GM12878 (cell line): ENCODE results near the gene STAMBPL1. TPM values are rescaled to one million over a fixed set of nuclear protein-coding genes. Genes with fewer than 3 reads are reported as not detected.

ENCODE experiments used
- ATAC-seq: fragments of 200-7000 bp; cut with Tn5 transposase; 3 replicates; pipeline ENCODE4 v1.9.1; 2020; ENCODE audit warnings: mild to moderate bottlenecking, moderate library complexity
- BruUV-seq: library from RNA; stranded (reverse); fragments of 400-500 nt; replicated peaks from 2 replicates; lab custom pipeline; 2021; lab: Mats Ljungman, UMichigan
- CTCF ChIA-PET: fragments of 300-600 bp; sonication (Branson Sonifier 250); formaldehyde crosslinking; extraction: SDS; loops from one replicate; lab custom pipeline; 2021; ENCODE audit warnings: inconsistent platforms; lab: Yijun Ruan, JAX
- POLR2A ChIA-PET: fragments of 350-600 bp; formaldehyde crosslinking; extraction: SDS; loops from one replicate; lab custom pipeline; 2021; ENCODE audit warnings: inconsistent platforms; lab: Charles Lee
- RAD21 ChIA-PET: fragments of 300-600 bp; sonication (Branson Sonifier 250); formaldehyde crosslinking; loops from one replicate; lab custom pipeline; 2023; ENCODE audit warnings: antibody characterized with exemption; ENCODE audit not compliant: unreplicated experiment; lab: Charles Lee
- SMC1A ChIA-PET: fragments of 300-600 bp; sonication (Branson Sonifier 250); formaldehyde crosslinking; loops from one replicate; lab custom pipeline; 2023; ENCODE audit not compliant: unreplicated experiment, uncharacterized antibody; lab: Charles Lee
- DNase-seq: peaks from one replicate; pipeline ENCODE4 v3.0.0-alpha.2; 2011; ENCODE audit warnings: low read depth, low spot score
- FAIRE-seq: peaks from 3 replicates; lab custom pipeline; 2011; peaks lifted over from hg19 to GRCh38; lab: Jason Lieb, UNC
- H2AFZ ChIP-seq: 2 replicates; pipeline ENCODE4 v1.6.0; 2011; ENCODE audit warnings: low read depth, low read length, control low read depth; ENCODE audit not compliant: control insufficient read depth
- H3K27ac ChIP-seq: 2 replicates; pipeline ENCODE4 v1.5.1; 2011; ENCODE audit warnings: control low read depth; ENCODE audit not compliant: control insufficient read depth, insufficient read depth
- H3K27me3 ChIP-seq, 2 experiments: replicated peaks in 1 of 2; 2 replicates each; pipeline versions ENCODE4 v1.6.0 to v1.6.1; 2011; ENCODE audit warnings: low read length in 1 of 2; ENCODE audit not compliant: control insufficient read depth in 2 of 2, insufficient read depth in 2 of 2
- H3K36me3 ChIP-seq, 2 experiments: 2 replicates each; pipeline ENCODE4 v1.5.1; 2011; ENCODE audit warnings: low read length in 1 of 2; ENCODE audit not compliant: control insufficient read depth in 2 of 2, insufficient read depth in 2 of 2
- H3K4me1 ChIP-seq: 2 replicates; pipeline ENCODE4 v1.6.1; 2011; ENCODE audit warnings: mild to moderate bottlenecking, low read length, moderate library complexity, mixed read lengths; ENCODE audit not compliant: control insufficient read depth, insufficient read depth
- H3K4me2 ChIP-seq: 2 replicates; pipeline ENCODE4 v1.6.0; 2011; ENCODE audit warnings: control low read depth; ENCODE audit not compliant: control insufficient read depth, insufficient read depth
- H3K4me3 ChIP-seq: fragments of 200-600 bp; sonication (generic); 2 replicates; pipeline ENCODE4 v1.5.1; 2016
- H3K79me2 ChIP-seq: 2 replicates; pipeline ENCODE4 v1.6.0; 2011; ENCODE audit warnings: low read length; ENCODE audit not compliant: control insufficient read depth, insufficient read depth
- H3K9ac ChIP-seq: 2 replicates; pipeline ENCODE4 v1.8.0; 2011; ENCODE audit warnings: low read length, control low read depth, mixed read lengths; ENCODE audit not compliant: control insufficient read depth, insufficient read depth
- H3K9me3 ChIP-seq: replicated peaks from 3 replicates; pipeline ENCODE4 v1.5.1; 2011; ENCODE audit warnings: mild to moderate bottlenecking, low read length; ENCODE audit not compliant: control insufficient read depth, insufficient read depth
- H4K20me1 ChIP-seq: 2 replicates; pipeline ENCODE4 v1.6.0; 2011; ENCODE audit not compliant: control insufficient read depth, insufficient read depth
- BHLHE40 ChIP-seq, 2 experiments: fragments of 450-650 bp in 1 of 2; IDR thresholded peaks; 2 replicates each; pipeline ENCODE4 v1.6.1; 2011 to 2017; ENCODE audit warnings: low read depth in 2 of 2, borderline replicate concordance in 1 of 2, improper control_type of control experiment in 1 of 2, low read length in 1 of 2, mild to moderate bottlenecking in 1 of 2
- BMI1 ChIP-seq: fragments of 450-650 bp; IDR thresholded peaks from 2 replicates; pipeline ENCODE4 v1.6.1; 2016; ENCODE audit warnings: mild to moderate bottlenecking, moderate library complexity, borderline replicate concordance
- CHD4 ChIP-seq: fragments of 200-600 bp; sonication (generic); IDR thresholded peaks from 2 replicates; pipeline ENCODE4 v1.6.1; 2016; ENCODE audit warnings: mild to moderate bottlenecking
- CREB1 ChIP-seq: IDR thresholded peaks from 2 replicates; pipeline ENCODE4 v1.6.1; 2012; ENCODE audit warnings: low read depth, mild to moderate bottlenecking, inconsistent platforms
- E4F1 ChIP-seq: fragments of 450-650 bp; IDR thresholded peaks from 2 replicates; pipeline ENCODE4 v1.6.1; 2018; ENCODE audit warnings: borderline replicate concordance, mild to moderate bottlenecking; ENCODE audit not compliant: partially characterized antibody
- EED ChIP-seq: sonication (generic); IDR thresholded peaks from 2 replicates; pipeline ENCODE4 v1.6.1; 2016; ENCODE audit warnings: antibody characterized with exemption, low read depth
- IRF3 ChIP-seq: fragments of 450-650 bp; IDR thresholded peaks from 2 replicates; pipeline ENCODE4 v1.6.1; 2014; ENCODE audit warnings: mild to moderate bottlenecking
- LARP7 ChIP-seq: fragments of 450-650 bp; IDR thresholded peaks from 2 replicates; pipeline ENCODE4 v1.6.1; 2017; ENCODE audit warnings: mild to moderate bottlenecking
- MEF2A ChIP-seq: IDR thresholded peaks from 2 replicates; pipeline ENCODE4 v1.6.1; 2011; ENCODE audit warnings: low read depth, mild to moderate bottlenecking, low read length, moderate library complexity; ENCODE audit not compliant: insufficient read depth
- TCF7 ChIP-seq: IDR thresholded peaks from 2 replicates; pipeline ENCODE4 v1.6.1; 2014; ENCODE audit warnings: antibody characterized with exemption, borderline replicate concordance
- USF2 ChIP-seq: IDR thresholded peaks from 2 replicates; pipeline ENCODE4 v1.6.1; 2011; ENCODE audit warnings: low read depth, low read length, improper control_type of control experiment, borderline replicate concordance
- ZZZ3 ChIP-seq: IDR thresholded peaks from 2 replicates; pipeline ENCODE4 v1.6.1; 2011; ENCODE audit warnings: low read depth; ENCODE audit not compliant: control insufficient read depth, insufficient read length
- WGBS: methylation state at CpG from one replicate; pipeline ENCODE4 v1.1.6; 2016; ENCODE audit warnings: low lambda C conversion rate; ENCODE audit not compliant: insufficient replicate concordance, insufficient coverage; ENCODE audit errors: missing lambda C conversion rate; 5-methylcytosine and 5-hydroxymethylcytosine counted together
- in situ Hi-C: fragments of 300-500 bp; cut with MboI; formaldehyde crosslinking; loops from 9 replicates; pipeline ENCODE4 v1.14.3; 2018; ENCODE audit warnings: mixed read lengths
- intact Hi-C: fragments of 100-400 bp; cut with micrococcal nuclease; formaldehyde crosslinking; loops from one replicate; pipeline ENCODE4 v1.14.2; 2022; ENCODE audit not compliant: unreplicated experiment
- polyA plus RNA-seq, 11 experiments: library from polyadenylated mRNA; depleted of rRNA in 4 of 11; unstranded in 6 of 11; stranded (reverse) in 5 of 11; fragments of >200 nt; fragmentation: Nextera tagmentation in 4 of 11; fragmentation: Illumina TruSeq in 1 of 11; extraction: Ambion mirVana in 4 of 11; extraction: Trizol in 1 of 11; gene quantifications; 1 replicate in 1 of 11; 2 replicates in 10 of 11; pipeline versions ENCODE4 v1.2.1 to v1.2.3, GENCODE V29; 2011 to 2016; ENCODE audit warnings: inconsistent platforms in 2 of 11, missing spikeins in 2 of 11, low read depth in 1 of 11
- total RNA-seq, 4 experiments: library from RNA; depleted of rRNA in 3 of 4; stranded (reverse); fragments of >200 nt in 3 of 4; fragmentation: Illumina TruSeq in 1 of 4; extraction: Trizol in 1 of 4; gene quantifications; 2 replicates each; pipeline versions ENCODE4 v1.2.1 to v1.2.3, GENCODE V29; 2013 to 2021

Gene STAMBPL1
- total and polyA plus RNA-seq, 10 of the 15 experiments (the other 5 are each of a cell fraction or from before 2014, with no cell fraction given) = 7.5 to 44.1 (median 25.4) TPM

- H3K4me1 ChIP-seq = no peaks in the 10 kb centered on the region
- intact Hi-C loops (no loop called here), in situ Hi-C loops (no loop called here)
- no peak overlapping the region for H3K9ac ChIP-seq
- no peak overlapping the region for H3K4me2 ChIP-seq
- ChIA-PET SMC1A (interaction anchor here (0.9 to 2.1 kb wide), 2 partner anchors 13 to 18 kb away, joined by 3 to 9 read pairs; no protein-coding TSS in a partner anchor), RAD21 (interaction anchor here (1.5 to 1.7 kb wide), 2 partner anchors 27 to 29 kb away, joined by 4 to 5 read pairs; no protein-coding TSS in a partner anchor), POLR2A (no interaction called here), CTCF (interaction anchor here (1.3 to 2.5 kb wide), 3 partner anchors 26 to 29 kb away, joined by 5 to 9 read pairs (median 7); no protein-coding TSS in a partner anchor)
- H3K9me3 ChIP-seq = no peaks in the 10 kb centered on the region
- no peak overlapping the region for H3K27ac ChIP-seq
- H3K36me3 ChIP-seq = no peaks in the 10 kb centered on the region
- WGBS = over 99% methylated on average over 6 of the region's 6 CpGs
- DNase-seq (no peak), FAIRE-seq (no peak), ATAC-seq (no peak)
- H3K4me3 ChIP-seq = no peak overlapping the region
- no peaks in the 10 kb centered on the region for H3K27me3 ChIP-seq
- H2AFZ ChIP-seq = no peak overlapping the region
- H3K79me2 ChIP-seq = no peaks in the 10 kb centered on the region
- TF ChIP-seq CHD4 (no peak), E4F1 (no peak), MEF2A (no peak), USF2 (no peak), ZZZ3 (no peak), IRF3 (no peak), TCF7 (no peak), BMI1 (no peak), CREB1 (no peak), BHLHE40 (IDR thresholded peaks at IDR 0.05; ENCODE audit: borderline replicate concordance in 1 of 2, low read depth in 2 of 2, low read length in 1 of 2) (no peak), LARP7 (no peak), EED (no peak)
- no peaks in the 10 kb centered on the region for H4K20me1 ChIP-seq
- BruUV-seq = no TSS peak
Observed at GRCh38 chr10:88958721-88959120, 78.7 kb downstream of the STAMBPL1 start.
